Dedifferentiated amniotic fluid mesenchymal stem cell (primary cell): ENCODE measurements around the gene ACTL8.

Source experiments
- DNase-seq: peaks from one replicate; pipeline ENCODE4 v3.0.0-alpha.2; 2016; ENCODE audit errors: extremely low spot score

Gene ACTL8

DNA sequence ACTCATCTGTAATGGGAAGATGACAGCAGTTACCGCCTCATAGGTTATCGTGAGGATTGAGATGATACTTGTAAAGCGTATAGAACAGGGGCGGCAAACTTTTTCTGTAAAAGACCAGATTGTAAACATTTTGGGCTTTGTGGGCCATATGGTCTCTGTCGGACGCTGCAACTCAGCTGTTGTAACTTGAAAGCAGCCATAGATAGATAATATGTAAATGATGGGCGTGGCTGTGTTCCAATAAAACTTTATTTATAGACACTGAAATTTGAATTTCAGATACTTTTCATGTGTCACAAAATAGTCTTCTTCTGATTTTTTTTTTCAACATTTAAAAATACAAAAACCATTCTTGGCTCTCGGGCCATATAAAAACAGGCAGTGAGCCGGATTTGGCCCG lies 15.8 kb downstream of the ACTL8 start:
- no peak for DNase-seq

DNA sequence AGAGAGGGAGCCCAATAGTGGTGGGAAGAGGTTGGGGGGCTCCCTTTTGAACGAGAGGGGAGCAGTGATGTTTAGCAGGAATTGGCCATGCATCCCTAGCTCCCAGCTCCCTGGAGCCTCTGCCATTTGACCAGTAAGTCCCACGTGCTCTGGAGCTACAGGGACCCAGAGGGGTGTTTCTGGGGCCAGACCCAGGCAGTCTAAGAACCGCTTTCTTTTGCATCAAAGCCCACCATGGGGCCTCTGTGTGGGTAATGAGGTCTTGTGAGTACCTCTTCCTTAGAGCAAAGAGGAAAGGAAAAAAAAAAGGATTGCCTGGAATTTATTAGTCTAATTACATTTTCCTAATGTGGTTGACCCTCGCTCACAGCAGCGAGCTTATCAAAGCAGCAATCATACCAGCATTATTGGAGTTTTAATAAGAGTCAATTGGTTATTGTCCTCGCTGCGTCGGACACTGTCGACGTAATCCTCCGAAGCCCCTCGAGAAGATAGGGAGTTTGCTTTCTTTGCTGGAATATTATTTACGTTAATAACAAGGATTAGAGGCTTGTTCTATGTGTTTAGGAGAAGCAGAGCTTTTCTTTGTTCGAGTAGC lies 17.6 kb downstream of the ACTL8 start:
- no peak for DNase-seq

DNA sequence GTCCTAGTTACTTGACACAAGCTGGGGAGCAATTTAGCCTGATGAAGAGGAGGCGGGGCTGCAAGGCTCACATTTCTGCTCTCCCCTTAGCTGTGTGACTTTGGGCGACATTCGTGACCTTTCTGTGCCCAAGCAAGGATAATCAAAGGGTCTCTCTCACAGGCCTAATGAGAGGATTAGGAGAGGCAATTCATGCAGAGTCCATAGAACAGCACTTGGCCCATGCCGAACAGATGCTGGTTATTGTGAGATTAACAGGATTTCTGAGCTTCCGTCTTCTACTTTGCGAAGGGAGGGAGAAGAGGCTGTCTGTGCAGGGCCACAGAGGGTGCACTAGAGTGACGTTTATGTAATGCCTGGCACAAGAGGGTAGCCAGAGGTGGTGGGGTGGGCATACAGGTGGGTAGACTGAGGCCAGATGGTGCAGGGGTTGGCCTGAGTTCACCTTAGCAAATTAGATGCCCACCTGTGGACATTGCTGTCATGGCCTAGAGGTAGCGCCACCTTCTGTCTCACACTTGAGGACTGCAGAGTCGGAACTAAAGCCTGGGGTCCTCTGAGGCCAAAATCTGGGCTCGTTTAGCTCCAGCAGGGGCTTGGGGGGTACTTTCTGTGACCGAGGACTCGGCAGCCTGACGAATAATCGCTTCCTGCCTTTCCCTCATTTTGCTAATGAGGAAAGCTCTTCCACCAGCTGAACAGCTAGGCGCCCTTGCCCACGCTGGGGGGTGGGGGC lies 18.6 kb downstream of the ACTL8 start:
- DNase-seq: no peak

DNA sequence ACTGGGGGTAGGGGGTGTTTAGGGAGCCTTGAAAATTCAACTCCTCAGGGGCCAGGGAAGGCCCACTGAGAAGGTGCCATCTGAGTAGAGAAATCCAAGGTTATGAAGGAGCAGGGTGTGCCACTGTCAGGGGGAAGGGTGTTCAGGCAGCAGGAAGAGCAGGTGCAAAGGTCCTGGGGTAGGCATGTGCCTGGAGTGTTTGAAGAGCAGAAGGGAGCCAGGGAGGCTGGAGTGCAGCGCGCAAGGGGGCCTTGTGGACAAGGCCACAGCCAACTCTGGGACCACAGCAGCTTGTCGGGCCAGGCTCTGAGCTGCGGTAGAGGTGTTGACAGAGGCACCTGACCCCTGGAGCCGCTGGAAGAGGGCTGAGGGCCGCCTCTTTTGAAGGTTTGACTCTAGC lies 19.3 kb downstream of the ACTL8 start:
- no peak for DNase-seq

DNA sequence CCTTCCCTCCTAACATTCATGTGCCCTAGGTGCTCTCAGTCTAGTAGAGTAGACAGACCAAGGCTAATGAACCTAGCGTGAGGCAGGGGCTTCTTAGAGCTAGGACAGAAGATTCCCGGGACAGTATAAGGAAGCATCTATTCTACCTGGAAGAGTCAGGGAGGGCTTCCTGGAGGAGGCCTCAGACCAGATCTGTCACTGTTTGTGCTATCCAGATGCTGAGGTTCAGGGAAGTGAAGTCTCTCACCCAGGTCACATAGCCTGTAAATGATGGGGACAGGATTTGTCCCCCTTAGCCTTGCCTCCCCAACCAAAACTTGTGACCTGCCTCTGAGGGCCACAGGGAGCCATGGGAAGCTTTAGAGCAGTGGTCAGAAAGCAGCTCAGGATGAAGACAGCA lies 20.7 kb downstream of the ACTL8 start:
- no peak for DNase-seq

DNA sequence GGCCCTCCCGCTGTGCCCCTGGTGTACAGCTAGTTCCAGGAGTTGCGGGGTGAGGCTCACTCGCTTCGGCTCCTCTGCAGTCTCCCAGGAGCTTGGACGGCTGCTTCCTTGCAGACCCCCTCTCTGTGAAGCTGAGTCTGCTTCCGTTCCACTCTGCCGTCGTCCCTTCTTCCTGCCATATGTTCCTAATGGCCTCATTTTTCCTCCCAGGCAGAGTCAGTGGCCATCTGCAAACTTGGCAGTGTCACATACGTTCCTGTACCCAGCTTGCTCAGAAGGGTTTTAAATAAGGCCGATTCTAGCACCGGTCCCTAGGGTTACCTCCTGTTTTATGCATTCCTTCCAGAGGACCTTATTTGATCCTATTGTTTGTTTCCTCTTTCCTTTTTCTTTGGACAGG lies 21.3 kb downstream of the ACTL8 start:
- DNase-seq: no peak

DNA sequence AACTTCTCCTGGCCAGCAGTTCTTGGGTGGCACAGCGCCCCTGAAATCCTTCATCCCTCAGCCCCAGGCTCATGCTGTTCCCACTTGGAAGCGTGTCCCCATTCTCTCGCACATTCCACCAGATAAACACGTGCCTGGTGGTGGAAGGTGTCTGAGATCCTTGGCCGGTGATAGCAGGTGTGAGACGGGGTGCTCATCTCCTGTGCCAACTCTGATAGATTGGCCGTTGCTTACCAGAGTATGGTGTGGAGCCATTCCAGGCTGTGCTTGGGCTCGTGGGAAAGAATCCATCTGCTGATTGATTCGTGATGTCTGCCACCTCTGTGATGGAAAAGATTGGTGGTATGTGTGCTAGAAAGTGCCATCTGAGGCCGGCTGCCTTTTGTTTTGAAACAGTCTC lies 22.2 kb downstream of the ACTL8 start:
- DNase-seq: no peak

DNA sequence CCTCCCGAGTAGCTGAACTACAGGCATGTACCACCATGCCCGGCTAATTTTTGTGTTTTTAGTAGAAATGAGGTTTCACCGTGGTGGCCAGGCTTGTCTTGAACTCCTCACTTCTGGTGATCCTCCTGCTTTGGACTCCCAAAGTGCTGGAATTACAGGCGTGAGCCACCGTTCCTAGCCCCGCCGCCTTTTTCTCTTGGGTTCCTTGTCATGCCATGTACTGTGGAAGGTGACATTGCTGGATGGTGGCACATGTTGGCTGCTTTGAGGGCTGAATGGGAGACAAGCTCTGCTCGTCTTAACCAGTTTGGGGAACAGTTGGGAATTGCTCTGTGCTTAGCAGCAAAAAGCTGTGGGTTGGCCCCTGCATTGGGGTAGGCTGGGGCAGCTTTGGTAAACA lies 22.7 kb downstream of the ACTL8 start:
- no peak for DNase-seq

DNA sequence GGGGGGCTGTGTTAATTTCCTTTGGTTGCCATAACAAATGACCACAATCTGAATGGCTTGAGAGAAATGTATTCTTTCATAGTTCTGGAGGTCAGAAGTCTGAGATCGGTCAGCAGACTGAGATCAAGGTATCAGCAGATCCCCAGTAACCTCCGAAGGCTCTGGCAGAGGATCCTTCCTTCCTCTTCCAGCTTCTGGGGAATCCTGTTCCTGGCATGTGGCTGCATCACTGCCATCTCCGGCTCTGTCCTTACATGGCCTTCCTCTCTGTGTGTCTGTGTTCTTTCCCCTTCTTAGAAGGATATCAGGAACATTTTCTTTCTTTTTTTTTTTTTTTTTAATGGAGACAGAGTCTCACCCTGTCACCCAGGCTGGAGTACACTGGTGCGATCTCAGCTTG lies 25.8 kb downstream of the ACTL8 start:
- DNase-seq: no peak

DNA sequence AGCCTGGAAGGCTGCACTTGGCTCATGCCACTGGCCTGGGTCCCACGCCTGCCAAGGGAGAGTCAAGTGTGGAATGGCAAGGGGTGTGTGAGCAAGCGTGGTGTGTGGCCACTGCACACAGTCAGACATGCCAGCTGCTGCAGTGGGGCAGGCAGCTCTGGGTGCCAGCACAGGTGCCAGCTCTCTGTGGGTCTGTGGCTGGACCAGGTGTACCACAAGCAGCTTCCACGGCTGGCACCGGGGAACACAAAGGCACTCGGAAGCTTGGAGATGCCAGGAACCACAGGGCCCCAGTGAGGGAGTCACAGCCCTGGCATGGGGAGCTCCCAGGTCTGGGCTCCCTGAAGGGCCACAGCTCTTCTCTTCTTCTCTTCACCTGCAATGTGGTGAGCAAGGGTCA lies 34.8 kb downstream of the ACTL8 start:
- no peak for DNase-seq

DNA sequence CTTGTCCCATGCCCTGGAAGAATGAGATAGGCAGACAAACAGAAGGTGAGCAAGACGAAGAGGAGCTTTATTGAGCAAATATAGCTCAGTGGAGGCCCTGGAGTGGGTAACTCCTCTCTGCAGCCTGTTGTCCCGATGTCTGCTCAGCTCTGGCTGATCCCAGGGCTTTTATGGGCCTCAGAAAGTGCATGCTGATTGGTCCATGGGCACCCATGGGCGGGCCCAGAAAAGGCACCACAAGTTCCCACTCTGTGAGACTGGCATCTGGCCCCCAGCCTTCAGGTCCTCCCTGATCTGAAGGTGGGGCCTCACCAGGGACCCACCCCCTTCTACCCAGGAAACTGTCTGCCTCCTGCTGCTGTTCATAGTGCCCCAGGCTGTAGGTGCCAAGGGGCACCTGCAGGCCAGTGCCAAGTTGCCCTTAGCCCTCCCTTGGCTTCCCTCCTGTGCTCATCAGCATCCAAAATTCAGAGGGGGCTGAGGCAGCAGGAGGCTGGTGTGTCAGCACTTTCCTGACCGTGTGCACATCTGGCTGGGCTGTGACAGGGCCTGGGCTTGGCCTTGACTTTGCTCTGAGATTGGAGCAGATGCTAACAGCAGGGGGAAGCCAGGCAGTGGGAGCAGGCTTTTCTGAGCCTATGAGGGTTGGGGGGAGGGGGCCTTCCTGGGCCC lies 35.4 kb downstream of the ACTL8 start:
- DNase-seq: no peak

DNA sequence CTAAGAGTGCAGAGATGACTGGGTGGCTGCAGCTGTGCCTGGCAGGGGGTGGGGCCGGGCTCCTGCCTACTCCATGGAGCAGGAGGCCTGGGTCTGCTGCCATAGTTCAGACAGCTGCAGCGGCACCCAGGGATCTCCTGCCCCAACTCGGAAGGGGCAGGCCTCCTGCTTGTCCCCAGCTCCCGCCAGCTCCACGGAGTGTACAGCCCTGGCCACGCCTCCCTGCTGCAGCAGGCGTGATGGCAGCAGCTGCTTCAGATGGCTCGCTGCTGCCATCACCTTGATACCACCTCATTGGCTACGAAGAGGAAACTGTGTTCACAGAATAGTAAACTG lies 35.9 kb downstream of the ACTL8 start:
- no peak for DNase-seq

DNA sequence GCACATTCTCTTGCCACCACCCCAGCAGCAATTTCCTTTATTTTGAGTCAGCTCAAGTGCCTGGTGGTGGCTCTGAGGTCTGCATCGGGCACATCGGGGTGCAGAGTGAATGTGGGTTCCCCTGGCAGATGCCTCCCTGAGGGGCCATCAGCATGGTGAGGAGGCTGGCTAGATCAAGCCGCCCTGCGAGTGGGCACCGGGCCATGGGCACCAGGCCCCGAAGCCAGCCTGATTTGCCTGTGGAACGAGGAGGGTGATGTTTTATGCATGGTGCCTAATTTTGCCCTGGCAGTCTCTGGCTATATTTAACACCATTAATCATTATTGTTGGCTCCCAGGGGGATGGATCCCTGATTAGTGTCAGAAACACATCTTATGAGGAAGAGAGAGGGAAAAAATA lies 36.3 kb downstream of the ACTL8 start:
- no peak for DNase-seq

DNA sequence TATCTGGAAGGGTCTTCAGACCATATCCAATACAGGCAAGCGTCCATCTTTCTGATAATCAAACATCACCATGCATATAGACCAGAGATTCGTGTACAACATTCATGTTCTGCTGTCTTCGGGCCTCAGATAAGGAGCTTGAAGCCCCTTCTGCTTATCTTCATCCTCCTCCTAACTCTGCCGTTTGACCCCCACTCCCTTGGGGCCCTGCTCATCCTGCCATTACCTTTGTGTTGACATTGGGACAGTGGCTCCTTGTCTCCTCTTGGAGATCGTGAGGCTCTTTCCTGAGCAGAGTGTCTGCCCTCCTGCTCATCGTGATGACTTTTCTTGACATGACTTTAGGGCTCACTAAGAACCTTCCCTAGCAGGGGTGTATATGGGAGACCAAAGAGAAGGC lies 37.3 kb downstream of the ACTL8 start:
- no peak for DNase-seq

DNA sequence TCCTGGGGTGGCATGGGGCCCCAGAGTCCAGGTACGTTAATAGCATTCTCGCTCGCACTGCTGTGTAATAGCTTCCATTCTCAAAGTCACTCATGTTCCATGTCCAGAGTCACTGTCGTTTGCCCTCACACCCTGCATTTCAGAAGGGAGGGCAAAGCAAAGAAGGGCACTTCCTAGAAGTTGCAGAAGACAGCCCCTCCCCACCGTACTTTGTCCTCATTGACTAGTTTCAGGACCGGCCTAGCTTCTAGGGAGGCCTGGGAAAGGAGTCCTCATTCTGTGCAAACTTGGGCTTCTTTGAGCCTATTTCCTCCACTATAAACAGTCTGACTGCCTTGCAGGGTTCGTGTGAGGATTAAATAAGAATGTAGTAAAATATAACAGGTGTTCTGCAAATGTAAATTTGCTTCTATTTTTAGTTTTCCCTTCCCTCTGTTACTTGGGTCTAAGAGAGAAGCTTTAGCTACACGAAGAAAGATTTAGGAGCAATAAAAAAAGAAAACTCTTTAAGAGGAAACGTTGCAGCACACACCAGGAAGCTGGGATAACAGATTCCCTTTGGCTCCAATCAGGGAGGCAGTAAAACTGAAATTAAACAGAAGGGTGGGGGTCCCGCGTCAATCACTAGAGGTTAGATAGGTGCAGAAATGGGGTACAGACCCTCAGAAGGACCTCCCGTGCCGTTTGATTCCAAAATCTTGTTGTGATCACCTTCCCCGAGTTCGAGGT lies 40.1 kb downstream of the ACTL8 start:
- DNase-seq: no peak

DNA sequence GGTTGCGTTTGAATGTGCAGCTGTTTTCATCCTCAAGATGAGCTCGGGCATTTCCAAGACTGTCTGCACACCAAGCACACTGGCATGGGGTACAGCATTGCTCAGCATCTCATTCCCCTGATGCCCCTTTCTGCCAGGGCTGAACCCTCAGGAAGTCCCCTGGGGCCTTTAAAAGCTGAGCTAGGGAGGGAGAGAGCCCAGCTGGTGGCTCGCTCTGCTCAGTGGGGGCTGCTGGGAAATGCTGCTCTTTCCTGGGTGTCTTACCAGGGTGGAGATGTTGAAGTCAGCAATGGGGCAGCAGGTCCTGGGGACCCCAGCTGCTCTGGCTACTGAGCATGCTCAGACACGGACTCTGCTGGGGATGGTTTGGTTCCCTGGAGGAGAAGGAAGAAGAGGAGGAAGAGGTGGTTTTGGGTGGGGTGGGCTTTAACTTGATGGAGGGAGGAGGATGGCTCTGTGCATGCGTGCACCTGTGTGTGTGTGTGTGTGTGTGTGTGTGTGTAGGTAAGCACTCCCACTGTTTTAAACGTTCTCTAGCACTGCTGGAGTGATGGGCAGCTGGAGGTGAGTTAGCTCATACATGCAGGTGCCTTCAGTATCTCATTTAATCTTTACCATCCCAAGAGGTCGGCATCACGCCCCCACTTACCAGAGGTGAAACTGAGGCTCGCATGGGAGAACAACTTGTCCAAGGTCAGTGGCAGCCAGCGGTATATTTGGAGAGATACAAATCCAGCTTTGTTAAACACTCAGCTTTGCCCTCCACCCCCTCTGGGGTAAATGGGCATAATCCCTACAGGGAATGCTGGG lies 40.9 kb downstream of the ACTL8 start:
- no peak for DNase-seq

DNA sequence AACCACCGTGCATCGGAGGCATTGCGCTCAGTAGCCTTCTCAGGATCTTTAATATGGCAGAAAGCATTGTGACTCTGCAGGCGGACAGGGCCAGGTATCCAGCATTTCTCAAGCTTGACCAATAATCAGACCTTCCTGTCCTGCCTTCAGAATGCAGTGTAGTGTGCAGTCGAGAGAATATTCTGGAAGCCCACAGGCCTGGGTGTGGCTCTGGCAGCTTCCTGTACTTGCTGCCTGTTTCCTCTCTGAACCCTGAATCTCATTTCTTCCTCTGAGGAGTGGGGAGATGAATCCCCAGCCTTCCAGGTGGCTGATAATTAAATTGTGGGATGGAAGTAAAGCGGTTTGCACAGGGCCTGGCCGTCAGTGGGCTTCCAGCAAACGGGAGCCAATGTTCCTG lies 42.3 kb downstream of the ACTL8 start:
- DNase-seq: no peak

DNA sequence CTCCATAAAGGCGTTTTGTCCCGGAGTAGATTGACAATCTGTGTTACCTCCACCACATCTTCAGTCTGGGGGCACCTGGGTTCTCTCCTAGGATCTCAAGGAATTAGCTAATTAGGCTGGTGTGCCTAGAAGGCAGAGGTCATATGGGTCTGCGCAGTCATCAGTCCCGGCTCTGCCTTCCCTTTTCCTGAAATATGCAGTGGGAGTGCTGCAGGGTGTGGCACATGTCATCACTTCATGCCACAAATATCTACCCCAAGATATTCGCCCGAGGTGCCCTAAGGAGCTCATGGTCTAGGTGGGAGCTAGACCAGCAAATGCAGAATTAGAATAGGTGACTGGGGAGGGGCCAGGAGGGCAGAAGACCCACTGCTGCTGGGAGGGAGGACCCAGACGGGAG lies 42.9 kb downstream of the ACTL8 start:
- DNase-seq: no peak

DNA sequence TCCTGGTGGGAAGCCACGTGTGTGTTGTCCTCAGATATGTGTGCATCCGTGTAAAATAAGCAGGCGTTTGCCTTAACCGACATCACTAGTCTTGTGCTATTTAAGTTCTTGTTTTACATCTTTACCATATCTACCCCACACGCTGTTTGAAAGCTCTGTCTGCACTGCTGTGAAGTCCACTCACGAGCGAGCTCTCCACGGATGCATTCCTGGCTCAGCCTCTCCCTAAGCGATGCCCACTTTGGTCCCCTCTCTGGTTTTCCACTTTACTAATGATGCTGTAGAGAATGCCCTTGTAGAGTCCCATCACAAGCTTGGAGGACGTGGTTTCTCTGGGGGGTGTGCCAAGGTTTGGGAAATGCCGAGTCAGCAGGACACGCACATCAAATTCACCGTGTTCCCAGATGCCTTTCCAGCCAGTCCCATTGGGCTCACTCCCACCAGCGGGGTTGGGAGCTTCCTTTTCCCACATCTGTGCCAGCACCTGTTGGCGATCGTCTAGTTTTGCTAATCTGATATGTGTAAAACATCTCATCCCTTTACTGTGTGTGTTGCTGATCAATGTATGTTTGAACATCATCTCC lies 43.8 kb downstream of the ACTL8 start:
- DNase-seq: no peak

DNA sequence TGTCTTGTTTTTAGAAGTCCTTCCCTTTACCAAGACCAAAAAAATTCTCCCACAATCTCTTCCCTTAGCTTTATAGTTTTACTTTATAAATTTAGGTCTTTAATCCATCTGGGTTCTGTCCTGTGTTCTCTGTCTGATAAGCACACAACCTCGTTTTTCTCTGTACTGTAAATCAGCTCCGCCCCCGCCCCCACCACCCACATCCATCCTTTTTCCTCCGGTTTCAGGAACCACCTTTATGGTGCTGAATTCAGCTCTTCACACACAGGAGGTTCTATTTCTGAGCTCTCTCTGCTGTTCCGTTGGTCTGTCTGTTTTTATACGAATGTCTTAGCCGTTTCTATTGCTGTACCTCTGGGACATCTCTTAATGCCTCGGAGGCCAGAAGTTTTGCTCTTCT lies 44.5 kb downstream of the ACTL8 start:
- DNase-seq: no peak

DNA sequence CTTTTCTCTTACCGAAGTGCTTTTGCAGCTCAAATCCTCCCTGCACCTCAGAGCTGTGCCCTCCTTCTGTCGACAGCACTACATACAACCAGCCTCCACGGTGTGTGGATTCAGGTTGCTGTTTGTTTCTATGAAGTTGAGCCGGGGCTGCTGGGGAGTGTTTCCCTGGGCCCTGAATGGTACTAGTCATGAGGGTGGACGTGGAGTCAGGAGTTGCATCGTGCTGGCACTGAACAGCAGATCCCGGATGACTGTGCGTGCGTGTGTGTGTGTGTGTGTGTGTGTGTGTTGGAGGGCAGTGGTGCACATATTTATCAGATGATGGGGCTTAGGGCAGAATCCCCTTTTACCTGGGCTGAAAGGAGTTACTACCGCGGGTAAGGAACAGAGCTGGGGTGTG lies 47.0 kb downstream of the ACTL8 start:
- no peak for DNase-seq

DNA sequence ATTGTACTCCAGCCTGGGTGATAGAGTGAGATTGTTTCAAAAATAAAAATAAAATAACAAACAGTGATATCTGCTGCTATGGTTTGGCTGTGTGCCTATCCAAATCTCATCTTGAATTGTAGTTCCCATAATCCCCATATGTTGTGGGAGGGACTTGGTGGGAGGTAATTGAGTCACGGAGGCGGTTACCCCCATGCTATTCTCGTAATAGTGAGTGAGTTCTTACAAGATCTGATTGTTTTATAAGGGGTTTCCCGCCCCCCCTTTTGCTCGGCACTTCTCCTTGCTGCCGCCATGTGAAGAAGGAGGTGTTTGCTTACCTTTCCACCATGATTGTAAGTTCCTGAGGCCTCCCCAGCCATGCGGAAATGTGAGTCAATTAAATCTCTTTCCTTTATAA lies 47.8 kb downstream of the ACTL8 start:
- DNase-seq: no peak
